Neural progenitor cell (in vitro differentiated cells): ENCODE data around the gene ATP1A1.

ENCODE experiments used
- CTCF ChIP-seq: fragments of 200-600 bp; sonication (generic); IDR thresholded peaks from 2 replicates; pipeline ENCODE4 v1.5.1; 2017; ENCODE audit warnings: antibody characterized with exemption, mild to moderate bottlenecking
- EZH2 ChIP-seq: fragments of 200-600 bp; sonication (generic); IDR thresholded peaks from 2 replicates; pipeline ENCODE4 v1.6.1; 2017; ENCODE audit warnings: antibody characterized with exemption, mild to moderate bottlenecking, moderate library complexity
- EZH2phosphoT487 ChIP-seq: fragments of 200-600 bp; sonication (generic); IDR thresholded peaks from 2 replicates; pipeline ENCODE4 v1.6.1; 2017; ENCODE audit warnings: antibody characterized with exemption

GRCh38 chr1:116330342-116330652 lies 42.7 kb upstream of the ATP1A1 start:
- TF ChIP-seq CTCF: no peak
- TF ChIP-seq EZH2: no peak
- TF ChIP-seq EZH2phosphoT487: no peak
